Measurements from ENCODE around the gene NOX4.
"Not testable (repeated sequence)": the region's sequence is repeated elsewhere in the genome, so short reads cannot be mapped to it uniquely, and the experiment has no call there.

NOX4 gene

DNA sequence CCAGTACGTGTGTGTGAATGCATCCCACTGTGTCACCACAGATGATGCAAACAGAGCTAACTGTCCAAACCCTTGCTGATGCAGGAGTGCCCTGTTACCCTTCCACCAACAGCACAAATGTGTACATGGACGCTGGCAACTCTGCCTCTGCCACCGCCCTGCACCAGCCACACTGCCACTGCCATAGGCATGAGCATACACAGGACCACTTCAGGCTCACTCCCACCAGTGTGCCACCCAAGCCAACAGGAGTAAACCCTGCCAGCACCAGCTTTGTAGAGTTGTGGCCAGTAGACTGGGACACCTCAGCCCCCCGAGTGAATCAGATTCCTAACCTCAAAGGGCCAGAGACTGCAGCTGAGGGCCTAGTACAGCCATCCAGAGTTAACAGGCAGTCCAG is 34.0 kb downstream of the NOX4 start:
- DNase-seq: no peak

- DNase-seq: no peak
Observed at GRCh38 chr11:89456681-89457080, 34.5 kb downstream of the NOX4 start.

DNA sequence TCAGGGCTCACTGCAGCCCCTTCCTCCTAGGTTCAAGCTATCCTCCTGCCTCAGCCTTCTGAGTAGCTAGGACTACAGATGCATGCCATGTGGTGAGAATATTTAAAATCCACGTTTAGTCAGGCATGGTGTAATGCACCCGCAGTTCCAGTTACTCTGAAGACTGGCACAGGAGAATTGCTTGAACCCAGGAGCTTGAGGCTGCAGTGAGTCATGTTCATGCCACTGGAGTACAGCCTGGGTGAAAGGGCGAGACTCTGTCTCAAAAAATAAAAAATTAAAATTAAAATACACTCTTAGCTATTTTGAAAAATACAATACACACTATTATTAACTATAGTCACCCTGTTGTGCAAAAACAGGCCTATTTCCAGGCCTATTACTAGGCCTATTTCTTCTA is 38.4 kb downstream of the NOX4 start:
- DNase-seq: no peak

- no peak for DNase-seq
Observed at GRCh38 chr11:89447845-89448244, 43.3 kb downstream of the NOX4 start.

DNA sequence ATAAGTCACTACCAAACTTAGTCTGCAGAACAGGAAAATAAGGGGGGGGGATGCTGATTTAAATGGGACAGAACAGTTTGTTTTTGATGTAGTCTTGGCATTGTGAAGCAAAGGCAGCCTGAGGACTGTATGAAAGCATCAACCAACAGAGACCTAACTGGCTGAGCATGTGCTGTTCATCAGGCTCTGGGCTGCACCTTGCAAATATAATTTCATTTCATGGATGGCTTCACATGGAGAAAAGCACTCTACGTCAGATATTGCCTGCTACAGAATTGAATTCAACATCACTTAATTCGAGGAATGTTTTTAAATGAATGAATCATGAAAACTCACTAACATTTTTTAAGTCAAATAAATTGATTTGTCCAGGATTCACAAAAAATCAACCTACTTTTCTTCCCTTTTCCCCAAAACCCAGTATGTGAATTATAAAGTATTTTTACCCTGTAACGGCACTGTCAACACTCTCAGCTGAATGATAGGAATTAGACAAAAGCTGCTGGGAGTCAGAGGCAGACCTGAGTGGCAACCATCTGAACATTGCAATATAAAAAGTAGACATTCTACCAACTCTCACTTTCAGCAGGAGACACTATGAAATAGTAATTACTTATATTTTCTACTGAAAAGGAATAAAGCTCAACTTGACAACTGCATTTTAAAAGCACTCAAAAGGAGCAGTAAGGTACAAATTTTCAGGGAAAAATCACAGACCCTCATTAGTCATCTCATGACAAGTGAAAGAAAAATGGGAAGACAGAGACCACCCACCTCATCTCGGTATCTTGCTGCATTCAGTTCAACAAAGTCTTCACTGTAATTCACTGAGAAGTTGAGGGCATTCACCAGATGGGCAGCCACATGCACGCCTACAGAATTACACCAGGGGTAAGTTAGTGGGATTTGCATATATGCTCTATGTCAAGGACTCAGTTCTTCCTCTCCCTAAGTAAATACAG is 47.5 kb downstream of the NOX4 start:
- DNase-seq: no peak

GRCh38 chr11:89442801-89443200 is 48.4 kb downstream of the NOX4 start:
- DNase-seq: no peak

GRCh38 chr11:89441606-89442005 is 49.6 kb downstream of the NOX4 start:
- no peak for DNase-seq

DNA sequence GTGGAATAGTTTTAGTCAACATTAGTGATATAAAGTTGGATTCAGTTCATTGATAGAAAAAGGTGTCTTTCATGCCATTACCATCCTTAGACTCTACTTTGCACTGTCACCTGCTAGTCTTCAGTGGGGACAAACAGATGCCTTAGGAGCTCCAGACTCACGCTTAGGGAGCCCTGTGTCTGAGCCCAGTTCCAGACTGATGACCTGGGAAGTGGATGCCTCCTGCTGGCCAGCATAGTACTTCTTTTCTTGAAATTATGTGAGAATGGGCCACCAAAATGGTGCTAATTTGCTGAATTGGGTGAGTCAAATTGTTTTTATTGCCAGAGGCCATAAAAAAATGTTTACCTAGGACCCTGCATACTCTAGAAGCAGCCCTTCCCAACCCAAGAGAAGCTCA is 53.9 kb downstream of the NOX4 start:
- no peak for DNase-seq

- peak; percentile 41 for DNase-seq
Observed at GRCh38 chr11:89436071-89436470, 55.1 kb downstream of the NOX4 start.

GRCh38 chr11:89433278-89433677 is 57.9 kb downstream of the NOX4 start:
- no peak for DNase-seq

- not testable (repeated sequence) for DNase-seq
Observed at GRCh38 chr11:89432182-89432581, 59.0 kb downstream of the NOX4 start.

GRCh38 chr11:89426501-89426900 is 64.7 kb downstream of the NOX4 start:
- DNase-seq: not testable (repeated sequence)

DNA sequence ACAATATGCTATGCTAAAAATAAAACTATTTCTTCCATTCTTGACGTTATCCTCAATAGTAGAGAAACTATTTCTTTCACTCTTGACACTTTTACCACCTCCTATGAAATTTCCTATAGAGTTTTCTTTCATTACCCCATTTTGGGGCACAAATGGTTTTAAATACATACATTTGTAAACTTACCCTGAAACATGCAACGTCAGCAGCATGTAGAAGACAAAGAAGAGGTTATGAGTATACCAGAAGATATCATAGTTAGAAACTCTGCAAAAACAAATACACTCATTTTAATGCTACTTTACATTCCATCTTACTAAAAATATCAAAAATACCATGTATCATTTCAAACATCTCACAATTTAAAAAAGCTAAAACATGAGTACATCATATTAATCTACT is 69.5 kb downstream of the NOX4 start:
- DNase-seq: no peak

DNA sequence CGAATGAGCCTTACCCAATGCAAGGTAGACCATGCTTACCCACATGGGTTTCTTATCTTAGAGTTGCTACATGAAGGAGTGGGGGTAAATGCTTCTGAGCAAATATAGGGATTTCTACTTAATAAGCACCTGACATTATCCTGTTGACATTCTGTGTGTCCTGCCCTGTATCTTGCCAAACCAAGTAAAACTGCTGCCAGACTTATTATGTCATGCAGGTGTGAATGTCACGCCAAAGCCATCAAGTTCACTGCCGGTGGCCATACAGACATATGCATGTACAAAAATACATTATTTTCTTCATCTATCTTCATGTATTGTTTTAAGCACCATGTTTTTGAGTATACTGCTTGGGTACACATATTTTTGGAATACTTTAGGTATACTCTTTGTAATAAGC is 70.2 kb downstream of the NOX4 start:
- no peak for DNase-seq

- no peak for DNase-seq
Observed at GRCh38 chr11:89416961-89417360, 74.2 kb downstream of the NOX4 start.

- not testable (repeated sequence) for DNase-seq
Observed at GRCh38 chr11:89411112-89411511, 80.1 kb downstream of the NOX4 start.

GRCh38 chr11:89410666-89411065 is 80.5 kb downstream of the NOX4 start:
- not testable (repeated sequence) for DNase-seq

- not testable (repeated sequence) for DNase-seq
Observed at GRCh38 chr11:89408441-89408840, 82.7 kb downstream of the NOX4 start.

DNA sequence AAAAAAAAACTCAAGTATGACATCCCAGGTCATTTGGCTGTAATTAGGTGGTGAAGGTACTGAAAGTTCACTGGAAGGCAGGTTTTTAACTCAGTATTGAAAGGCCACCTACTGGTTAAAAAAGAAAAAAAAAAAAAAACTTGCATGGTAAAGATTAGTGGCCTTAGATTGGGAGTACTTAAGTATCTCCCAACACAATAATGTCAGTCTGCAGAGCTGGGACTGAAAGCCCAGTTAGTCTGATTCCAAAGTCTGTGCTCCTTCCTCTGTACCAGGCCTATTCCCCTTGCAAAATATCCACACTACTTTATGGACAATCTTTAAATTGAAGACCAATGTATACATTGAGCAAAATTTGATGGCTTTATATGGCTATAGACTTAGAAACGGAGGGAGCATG is 85.5 kb downstream of the NOX4 start:
- peak; percentile 17 for DNase-seq

DNA sequence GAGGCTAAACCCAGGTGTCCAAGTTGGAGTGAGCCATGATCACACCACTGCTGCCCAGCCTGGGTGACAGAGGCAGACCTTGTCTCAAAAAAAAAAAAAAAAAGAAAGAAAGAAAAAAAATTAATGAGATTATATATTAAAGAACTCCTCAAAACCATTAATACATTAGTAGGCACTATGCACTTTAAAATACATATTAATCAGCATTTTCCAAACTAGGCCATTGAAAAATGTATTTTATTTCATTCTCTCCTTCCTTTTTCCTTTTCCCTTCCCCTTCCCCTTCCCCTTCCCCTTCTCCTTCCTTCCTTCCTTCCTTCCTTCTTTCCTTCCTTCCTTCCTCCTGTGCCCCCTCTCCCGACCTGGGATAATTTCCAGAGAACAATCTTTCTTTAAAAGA is 99.5 kb downstream of the NOX4 start:
- DNase-seq: not testable (repeated sequence)

DNA sequence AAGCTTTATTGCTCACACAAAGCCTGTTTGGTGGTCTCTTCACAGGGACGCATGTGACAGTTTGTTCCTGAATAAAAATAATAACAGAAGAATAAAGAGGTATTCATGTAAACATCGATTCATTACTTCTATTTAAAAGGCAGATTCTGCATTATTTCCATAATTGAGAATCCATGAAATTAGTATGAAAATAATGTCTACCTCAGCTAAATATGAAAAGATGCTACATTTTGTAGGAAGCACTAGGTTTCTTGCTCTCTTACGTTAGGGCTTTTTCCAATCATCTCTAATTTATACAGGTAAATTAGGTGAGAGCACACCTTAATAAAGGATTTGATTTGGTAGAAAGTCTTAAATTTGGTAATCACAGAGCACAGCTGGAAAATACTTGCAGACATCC is 103.7 kb downstream of the NOX4 start:
- DNase-seq: not testable (repeated sequence)

GRCh38 chr11:89382986-89383385 is 108.2 kb downstream of the NOX4 start:
- peak; percentile 2 for DNase-seq

DNA sequence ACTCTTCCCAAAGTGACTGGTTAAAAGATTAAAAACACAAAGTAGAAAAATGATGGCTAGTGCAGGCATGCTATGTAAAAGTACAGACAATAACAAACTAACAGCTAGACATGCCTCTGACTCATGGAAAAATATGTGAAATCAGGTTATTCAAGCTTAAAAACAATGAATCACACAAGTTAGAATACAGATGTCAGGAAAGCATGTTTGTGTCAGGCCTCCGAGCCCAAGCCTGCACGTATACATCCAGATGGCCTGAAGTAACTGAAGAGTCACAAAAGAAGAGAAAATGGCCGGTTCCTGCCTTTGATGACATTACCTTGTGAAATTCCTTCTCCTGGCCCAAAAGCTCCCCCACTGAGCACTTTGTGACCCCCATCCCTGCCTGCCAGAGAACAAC is 110.1 kb downstream of the NOX4 start:
- DNase-seq: peak; percentile 95

DNA sequence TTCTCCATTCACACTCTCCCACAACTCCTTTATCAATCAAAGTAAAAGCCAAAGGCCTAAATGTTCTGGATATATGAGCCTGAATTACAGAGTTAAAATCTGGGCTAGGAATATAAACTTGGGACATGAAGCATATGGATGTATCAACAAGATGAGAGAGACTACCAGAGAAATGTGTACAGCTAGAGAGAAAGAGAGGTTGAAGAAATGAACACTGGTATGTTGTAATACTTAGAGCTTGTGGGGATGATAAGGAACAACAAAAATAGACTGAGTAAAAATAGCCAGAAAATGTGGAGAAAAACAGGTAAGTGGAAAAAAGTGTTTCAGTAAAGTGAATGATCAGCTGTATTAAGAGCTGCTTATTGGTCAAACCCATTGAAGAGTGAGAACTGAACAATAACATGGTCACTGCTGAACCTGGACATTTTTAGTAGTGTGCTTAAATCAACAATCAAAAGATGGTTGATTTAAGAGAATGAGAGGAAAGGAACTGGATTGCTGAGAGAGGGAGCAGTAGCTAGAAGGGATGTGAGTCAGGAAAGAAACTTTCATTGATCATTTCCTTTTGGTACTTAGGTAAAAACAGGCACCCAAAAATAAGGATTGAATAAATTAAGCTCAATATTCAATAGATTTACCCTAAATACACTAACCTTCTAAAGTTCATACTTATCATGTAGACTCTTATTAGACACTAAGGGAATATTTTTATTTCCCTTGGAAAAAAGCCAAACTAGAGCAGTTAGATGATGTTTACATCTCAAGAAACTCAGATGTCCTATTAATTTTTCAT is 111.0 kb downstream of the NOX4 start:
- peak; percentile 41 for DNase-seq
